ENCODE measurements around the gene IL1B.
"Not testable (repeated sequence)": the region's sequence is repeated elsewhere in the genome, so short reads cannot be mapped to it uniquely, and the experiment has no call there.

Gene IL1B

DNA sequence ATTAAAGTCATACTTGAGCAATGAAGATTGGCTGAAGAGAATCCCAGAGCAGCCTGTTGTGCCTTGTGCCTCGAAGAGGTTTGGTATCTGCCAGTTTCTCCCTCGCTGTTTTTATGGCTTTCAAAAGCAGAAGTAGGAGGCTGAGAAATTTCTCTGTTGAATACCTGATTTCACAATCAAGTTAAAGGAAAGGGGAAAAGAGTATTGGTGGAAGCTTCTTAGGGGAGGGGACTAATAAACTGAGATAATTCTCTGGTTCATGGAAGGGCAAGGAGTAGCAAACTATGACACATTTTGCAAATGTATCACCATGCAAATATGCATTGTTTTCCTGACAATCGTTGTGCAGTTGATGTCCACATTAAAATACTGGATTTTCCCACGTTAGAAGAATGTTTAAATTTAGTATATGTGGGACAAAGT, at the start of gene IL1B:
Gene IL1B (minus strand): TSS at position 85 of the 423 bp plus-strand sequence. CDS start 550 bp downstream, outside the sequence.
- DNase-seq = no peak

DNA sequence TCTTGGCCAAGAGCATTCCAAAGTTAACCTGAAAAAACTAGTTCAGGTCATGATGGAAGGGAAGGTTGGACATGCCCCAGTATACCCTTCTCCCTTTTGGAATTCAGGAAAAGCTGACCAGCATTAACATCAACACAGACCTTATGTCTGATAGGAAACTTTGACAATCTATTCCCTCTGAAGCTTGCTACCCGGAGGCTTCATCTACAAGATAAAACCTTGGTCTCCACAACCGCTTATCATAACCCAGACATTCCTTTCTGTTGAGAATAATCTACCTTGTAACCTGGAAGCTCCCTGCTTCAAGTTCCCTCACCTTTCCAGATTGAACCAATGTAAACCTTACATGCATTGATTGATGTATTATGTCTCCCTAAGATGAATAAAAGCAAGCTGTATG, 49.7 kb upstream of the IL1B start:
- no peak for DNase-seq

DNA sequence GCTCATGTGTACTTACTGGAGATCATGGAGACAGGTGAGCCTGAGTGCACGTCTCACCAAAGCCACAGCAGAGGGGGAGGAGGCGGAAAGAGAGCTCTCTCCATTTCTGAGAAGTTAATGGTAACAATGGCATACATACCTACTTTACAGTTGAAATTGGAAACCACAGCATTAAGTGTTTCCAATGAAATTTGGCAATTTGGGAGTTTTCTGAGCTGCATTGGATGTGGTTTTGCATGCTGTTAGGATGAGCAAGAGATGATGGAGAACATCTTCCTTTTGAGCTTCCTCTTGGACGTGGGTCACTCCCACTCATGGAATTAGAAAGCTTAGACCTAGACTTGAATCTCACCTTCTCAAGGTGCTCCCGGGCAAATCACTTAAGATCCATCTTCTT, 48.9 kb upstream of the IL1B start:
- no peak for DNase-seq

DNA sequence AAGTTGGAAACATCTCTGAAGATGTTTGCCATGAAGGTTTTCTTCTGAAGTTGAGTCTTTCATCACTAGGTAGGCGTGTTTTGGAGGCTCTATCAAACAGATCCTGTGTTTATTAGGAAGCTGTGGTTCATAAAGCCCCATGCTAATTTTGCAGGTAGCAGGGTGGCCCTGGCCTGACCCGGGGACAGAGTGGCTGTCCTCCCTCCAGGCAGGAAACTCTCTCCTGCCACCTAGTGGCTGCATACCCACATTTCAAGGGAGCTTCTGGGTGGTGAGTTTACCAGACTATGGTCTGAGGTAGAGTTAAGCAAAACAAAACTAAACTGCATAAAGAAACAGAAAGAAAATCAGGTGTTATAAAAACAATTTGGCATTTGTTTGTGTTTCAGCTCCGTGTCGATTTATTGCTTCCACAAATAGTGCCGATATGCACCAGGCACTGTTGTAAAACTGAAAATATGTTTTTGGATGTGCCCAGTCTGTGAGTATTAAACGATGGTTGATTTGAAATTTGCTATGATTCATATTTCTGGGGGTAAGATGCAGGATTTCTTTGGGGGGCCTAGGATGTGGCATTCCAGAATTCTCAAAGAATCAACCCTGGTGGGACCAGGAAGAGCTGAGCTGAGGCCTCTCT, 48.4 kb upstream of the IL1B start:
- peak; percentile 90 for DNase-seq

DNA sequence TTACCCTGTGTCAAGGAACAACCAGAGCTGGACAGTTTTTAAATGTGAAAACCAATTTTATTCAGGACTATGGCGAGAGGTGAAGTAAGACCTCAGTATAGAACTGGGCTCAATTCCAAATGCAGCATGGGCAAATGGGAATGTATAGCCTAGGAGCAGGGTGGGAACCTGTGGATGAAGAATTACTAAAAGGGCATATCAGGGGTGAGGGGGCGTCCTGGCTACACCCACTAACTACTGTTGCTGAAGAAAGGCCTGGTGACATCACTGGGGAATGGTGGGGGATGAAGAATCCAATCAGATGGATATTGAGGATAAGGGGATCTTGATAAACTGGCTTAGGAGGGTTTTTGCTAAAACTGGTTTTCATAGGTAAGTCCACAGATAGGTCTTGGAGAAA, 47.1 kb upstream of the IL1B start:
- DNase-seq = no peak

DNA sequence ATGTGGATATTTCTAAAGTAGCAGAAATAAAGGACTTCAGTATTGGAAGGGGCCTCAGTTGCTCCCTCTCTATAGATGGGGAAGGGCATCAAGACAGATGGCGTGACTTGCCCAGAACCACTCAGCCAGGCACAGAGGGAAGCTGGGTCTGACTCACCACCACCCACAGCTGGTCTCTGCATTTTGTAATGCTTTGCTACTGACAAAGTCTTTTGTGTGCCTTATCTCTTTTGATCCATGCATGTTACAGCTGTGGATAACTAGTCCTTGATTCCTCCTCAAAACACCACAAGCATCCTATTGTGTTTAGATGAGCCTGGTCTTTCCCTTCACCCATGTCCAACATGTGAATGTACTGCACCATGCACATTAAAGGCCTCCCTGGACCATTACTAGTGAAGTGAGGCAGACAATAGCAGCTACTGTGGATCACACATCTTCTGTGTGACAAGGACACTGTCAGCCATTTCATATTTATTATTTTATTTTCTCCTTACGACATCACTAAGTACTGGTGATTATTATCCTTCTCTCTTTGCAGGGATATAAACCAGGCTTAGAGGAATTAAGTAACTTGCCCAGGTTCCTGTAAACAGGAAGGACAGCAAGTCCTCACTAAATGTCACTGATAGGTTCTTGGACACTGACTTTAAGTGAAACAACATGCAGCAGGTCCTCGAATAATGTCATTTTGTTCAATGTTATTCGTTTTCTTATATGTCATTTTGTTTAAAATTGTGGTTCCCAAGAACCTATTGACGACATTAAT, 44.8 kb upstream of the IL1B start:
- no peak for DNase-seq

DNA sequence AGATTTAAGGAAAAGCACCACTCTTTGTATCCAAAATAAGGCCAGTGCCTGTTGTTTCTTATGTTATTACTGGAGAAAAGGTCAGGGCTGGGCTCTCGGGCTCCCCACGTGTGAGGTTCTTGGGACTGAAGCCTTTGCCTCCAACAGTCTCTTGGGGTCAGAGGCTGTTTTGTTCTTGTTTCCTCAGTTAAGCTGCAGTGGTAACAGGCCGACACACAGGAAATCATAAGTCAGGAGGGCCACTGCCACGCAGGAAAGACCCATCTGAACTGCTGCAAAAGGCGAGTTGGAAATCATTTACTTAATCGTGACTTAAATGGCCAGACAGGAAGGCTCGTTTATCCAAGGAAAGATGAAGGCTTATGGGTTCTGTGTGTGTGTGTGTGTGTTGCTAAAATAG, 44.1 kb upstream of the IL1B start:
- DNase-seq = no peak

DNA sequence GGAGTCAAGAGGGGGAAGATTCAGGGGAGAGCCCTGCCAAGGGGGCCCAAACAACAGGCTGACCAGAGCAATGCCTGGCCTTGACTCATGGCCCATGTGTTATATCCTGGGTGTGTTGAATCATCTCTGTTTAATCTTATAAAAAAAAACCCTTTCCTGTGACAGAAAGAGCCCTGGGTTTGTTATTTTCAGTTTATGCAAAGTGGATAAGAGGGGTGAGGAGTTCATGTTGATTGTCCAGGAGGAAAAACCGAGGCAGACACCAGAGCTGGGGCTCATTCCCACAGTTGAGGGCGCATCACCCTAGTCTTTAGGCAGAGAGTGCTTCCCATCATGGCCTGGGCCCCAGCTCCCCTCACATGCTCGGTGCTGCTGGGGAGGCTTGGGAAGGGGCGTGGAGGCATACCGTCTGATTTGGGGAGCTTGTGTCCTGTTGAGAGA, 43.5 kb upstream of the IL1B start:
- no peak for DNase-seq

DNA sequence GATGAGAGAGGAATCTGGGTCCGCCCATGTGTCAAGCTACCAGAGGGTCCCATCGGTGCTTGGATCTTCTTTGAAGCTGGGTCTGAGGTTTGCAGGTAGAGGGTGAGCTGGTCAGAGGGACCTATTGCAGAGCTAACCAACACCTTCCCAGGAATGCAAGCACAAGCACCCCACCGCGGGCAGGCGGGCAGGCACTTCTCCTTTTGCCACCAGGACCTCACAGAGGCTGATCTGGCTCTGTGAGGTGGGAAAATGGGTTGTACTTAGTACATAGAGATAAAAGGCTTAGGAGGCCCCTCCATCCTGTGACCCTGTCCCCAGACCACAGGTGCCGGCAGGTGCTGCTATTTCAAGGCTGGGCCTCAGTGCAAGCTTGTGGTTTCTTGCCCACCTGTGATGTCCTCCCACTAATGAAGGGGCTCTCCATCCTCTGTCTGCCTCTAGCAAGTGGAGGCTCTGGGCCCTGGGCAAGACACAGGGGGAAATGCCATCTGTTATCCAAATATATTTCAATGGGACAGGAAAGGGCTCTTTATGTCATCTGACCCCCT, 43.0 kb upstream of the IL1B start:
- no peak for DNase-seq

DNA sequence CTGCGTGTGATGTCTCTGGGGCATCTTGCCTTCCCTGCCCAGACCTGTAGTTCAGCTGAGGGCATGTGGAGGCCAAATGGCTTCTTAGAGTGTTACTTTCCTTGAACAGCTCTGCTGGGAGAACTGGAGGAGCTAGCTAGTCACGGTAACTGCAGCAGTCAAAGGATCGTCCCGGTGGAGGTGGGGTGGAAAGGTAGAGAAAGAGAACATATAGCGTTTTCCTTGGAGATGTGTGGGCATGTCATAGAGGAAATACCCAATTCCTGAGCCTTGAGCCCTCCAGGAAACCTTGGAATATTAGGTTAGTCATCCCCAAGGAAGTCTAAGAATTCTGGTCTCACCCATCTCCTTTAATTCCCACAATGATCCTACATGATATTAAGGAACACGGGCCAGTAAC, 40.8 kb upstream of the IL1B start:
- no peak for DNase-seq

DNA sequence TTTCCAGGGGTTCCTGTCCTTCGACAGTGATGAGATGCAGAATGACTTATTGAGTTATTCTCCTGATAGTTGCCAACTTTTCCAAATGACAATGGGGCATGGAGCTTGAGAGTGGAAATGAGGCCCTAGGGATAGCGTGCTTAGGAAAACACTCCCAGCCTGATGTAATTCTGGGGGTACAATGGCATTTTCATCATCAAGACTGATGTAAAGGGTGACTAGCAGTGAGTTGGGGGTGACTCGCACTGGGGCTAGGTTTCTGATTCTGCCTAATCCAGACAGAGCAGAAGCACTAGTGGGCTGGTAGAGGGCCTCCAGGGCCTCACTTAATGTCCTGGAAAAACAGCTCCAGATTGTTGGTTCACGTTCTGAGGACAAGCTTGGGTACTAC, 40.4 kb upstream of the IL1B start:
- DNase-seq = no peak

DNA sequence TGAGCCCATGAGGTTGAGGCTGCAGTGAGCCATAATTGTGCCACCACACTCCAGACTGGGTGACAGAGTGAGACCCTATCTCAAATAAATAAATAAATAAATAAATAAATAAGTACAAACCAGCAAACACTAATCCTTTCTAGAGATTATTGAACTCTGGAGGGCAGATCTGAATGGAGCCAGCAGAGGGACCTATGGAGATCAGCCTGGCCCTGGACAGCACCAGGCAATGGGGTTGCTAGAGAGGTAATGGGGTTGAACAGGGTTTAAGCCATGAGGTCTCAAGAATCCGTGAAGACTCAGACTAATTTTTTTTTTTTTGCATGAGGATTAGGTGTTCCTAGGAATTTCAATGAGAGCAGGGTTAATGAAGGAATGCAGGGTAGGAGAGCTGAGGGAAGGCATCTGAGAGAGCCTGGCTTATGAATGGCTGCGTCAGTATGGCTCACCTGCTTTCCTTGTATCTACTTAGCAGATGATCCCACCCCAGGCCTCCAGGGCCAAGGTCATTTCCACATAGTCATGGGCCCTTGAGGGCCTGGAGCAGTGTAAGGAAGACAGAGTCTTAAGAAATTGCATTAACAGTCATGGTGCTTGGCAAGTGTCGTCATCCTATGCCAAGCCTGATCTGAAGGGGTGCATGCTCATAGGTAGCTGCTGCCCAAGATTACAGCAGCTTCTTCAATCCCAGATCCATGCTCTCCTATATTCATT, 39.8 kb upstream of the IL1B start:
- DNase-seq = no peak

DNA sequence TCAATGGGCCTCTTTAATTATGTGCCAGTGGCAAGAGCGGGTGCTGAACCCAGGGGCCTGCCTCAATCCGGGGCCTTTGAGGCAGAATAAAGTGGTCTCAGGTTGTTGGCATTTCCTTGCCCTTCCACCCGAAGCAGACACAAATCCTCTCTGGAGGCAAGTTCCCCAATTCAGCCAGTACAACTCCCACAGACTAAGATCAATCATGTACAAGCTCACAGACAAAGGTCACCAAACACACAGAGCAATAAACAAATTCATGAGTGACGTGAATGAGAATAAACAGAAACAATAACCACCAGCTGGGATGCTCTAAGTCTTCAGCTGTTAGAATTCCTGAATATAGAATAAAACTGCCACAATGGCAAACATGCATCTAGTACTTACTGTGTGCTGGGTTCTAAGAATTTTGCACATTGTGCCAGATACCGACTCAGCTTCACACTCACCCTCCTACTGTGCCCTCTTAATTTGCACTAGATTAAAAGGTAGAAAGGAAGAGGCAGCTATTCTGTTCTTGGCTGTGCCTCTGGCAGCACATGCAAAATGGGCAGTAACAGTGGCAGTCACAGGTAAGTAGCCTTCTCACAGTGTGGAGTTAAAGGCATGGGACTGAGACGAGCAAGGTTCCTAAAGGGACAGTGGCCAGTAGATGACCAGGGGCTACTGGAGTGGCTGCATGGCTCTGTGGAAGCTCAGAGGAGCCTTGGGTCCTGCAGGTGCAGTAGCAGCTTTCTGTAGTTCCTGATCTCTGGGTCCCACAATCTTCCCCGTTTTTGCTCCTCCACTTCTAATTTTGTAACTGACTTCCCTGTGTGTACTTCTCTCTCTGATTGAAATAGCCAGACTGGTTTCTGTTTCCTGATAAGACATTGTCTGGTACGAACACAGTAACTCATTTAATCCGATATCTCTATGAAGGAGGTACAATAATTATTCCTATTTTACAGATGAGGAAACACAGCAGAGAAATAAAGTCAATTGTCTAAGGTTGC, 34.6 kb upstream of the IL1B start:
- no peak for DNase-seq

DNA sequence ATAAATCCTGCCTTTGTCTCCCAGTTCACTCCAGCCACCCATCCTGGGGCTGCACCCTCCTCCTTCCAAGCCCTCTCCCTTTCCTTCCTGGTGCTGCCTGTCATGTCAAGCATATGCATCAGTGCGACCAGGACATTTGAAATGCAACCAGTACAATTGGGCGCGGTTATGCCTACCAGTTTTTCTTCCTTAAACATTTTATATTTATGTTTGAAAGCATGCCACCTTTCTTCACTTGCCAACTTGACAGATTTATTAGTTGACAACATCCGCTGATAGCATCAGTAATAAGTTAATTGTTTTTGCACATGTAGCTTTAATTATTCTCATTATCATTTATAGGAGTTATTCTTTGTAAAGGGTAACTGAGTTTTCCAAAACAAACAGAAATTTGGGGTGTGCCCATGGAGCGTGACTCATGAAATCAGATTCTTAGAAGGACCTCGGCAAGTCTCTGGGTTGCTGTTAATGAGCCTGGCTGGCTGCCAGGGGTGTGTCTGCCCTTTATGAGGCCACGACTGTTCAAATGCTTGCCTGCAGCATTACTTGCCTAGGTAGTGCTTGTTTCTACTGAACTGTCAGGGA, 32.8 kb upstream of the IL1B start:
- DNase-seq = no peak

DNA sequence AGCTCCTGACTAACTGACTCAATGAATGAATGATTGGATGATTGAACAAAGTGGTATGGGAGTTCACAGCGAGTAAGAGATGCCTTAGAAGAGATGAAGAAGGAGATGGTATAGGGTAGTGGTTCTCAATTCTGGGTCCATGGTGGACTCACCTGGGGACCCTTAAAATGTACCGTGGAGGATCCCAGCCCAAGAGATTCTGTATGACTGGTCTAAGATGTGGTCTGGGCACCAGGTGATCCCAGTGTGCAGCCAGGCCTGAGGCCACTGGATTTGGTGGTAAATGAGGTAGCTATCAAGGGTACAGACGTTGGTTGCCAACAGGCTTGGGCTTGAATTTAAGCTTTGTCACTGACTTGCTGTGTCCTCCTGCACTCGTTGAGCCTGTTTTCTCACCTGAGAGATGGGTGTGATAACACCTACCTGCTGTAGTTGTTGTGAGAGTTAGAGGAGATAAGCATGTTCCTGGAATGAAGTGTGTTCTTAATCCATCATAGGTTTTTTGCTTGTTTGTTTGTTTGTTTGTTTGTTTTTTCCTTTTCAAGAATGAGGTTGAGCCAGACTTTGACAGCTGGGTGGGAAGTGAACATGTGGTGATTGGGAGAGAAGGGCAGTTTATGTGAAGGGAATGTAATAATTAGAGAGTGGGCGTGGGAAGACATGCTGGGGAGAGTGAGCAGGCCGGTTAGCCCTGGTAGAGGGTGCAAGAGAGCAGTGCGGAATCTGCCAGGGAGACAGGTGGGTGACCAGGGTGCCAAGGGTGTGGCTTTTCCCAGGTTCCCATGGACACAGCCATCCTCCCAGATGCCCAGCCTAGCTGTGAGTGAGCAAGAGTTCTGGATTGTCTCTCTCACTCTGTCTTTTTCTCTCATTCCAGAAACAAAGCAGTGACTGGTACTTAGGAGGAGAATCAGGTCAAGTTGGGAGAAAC, 31.4 kb upstream of the IL1B start:
- no peak for DNase-seq

DNA sequence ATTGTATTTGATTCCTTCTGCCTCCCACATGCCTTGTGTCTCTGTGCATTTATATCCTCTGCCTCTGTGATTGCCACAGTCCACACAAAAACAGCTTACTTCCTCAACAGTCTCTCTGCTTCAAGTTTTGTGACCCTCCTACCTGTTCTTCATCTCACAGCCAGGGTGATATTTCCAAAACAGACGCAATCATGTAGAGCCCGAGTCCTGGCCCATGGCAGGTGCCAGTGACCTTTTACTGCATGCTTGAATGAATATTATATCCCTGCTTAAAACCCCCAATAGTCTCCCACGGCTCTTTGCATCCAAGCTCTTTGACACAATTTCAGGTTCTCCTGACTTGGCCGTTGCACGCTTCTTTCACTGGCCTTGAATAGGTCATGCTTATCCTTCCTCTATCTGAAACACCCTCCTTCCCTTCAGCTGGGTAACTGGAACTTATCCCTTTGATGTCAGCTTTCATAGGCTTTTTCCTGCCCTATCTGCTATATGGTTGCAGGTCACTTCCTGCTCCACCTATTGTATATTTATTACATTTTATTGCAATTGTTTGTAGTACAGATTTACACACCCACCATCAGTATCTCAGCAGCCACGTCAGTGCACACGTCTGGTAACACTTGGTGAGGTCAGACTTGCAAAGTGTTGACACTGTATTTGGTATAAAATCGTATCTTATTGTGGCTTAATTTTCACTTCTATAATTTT, 29.7 kb upstream of the IL1B start:
- no peak for DNase-seq

DNA sequence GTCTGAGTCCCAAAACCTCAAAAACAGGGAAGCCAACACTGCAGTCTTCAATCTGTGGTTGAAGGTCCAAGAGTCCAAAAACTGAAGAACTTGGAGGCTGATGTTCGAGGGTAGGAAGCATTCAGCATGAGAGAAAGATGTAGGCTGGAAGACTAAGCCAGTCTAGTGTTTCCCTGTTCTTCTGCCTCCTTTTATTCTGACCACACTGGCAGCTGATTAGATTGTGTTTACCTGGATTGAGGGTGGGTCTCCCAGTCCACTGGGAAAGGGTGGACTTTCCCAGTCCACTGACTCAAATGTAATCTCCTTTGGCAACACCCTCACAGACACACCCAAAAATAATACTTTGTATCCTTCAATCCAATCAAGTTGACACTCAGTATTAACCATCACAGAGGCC, 27.5 kb upstream of the IL1B start:
- no peak for DNase-seq

DNA sequence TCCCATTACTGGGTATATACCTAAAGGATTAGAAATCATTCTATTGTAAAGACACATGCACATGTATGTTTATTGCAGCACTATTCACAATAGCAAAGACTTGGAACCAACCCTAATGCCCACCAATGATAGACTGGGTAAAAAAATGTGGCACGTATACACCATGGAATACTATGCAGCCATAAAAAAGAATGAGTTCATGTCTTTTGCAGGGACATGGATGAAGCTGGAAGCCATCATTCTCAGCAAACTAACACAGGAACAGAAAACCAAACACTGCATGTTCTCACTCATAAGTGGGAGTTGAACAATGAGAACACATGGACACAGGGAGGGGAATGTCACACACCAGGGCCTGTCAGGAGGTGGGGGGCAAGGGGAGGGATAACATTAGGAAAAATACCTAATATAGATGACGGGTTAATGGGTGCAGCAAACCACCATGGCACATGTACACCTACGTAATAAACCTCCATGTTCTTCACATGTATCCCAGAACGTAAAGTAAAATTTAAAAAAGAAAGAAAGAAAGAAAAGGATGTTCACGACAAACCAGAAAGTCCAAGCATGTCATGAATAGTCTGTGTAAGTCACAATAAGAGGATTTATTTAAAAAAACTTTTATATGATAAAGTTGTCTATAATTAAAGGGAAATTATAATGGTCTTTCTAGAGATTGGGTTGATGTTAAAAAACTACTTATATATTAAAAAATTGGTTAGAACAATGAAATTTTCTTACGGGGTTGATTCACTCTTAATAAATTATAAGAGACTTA, 23.0 kb upstream of the IL1B start:
- not testable (repeated sequence) for DNase-seq

DNA sequence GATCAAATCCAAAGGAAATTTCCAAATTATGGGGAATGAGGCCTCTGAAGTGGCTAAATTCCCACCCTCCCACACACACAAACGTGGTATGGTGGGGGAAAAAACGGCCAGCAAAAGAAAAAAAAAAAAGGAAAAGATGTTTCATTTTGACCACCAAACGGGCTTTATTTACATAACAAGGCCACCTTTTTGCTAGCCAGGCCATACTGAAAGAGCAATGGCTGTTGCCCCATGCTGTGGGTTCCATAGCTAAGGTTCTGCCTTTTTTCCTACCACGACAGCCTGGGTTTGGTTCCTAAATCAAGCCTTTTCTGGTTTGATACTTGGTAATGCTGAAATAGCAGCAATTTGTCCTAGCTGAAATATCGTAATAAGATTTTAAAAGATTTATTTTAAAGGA, 14.0 kb upstream of the IL1B start:
- no peak for DNase-seq

Data from activated CD8-positive, alpha-beta memory T cell treated with anti-CD3 and anti-CD28 coated beads, Interleukin-2, amount 50 U/mL, for 48 hours (primary cell).